Embryonic facial prominence (tissue), 1 donor: ENCODE data around the gene IL4.
"Not testable (repeated sequence)": the region's sequence is repeated elsewhere in the genome, so short reads cannot be mapped to it uniquely, and the experiment has no call there.

Experiments
- DNase-seq: peaks from one replicate; pipeline ENCODE4 v3.0.0-alpha.2; 2016; ENCODE audit errors: extremely low spot score

IL4 gene

DNA sequence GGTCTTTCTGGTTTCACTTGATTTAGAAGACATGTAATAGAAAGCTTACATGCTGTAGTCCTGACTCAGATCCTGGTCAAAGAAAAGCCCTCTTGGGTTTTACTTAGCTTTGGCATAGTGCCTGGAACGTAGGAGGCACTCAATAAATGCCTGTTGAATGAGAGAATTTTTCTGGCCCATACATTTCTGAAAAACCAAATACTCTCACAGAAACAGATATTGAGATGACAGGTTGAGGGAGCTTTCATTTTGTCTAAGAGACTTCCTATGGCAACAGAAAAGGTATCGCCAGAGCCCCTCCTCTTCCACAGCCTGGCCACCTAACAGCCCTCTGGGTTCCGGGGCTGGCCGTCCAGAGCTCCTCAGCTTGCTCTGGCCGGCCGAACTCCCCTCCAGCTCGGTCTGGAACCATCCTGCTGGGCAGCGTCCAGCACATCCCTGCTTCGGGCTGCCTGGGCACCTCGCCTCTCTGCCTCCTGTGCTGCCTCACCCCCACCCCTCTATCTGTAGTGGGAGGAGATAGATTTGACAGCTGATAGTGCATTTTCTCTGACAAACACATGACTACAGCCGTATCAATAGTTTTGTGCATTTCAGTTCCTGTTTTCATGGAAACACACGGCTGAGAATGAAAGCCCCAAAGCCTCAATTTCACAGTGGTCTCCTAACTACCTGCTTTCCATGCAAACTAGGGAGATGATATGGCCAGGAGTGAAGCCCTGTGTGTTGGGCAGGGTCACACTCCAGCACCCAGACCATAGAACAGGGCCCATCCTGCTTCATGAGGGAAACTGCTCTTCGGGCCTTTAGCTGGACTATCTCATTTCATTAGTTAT is 1.1 kb downstream of the IL4 start:
- DNase-seq = no peak

DNA sequence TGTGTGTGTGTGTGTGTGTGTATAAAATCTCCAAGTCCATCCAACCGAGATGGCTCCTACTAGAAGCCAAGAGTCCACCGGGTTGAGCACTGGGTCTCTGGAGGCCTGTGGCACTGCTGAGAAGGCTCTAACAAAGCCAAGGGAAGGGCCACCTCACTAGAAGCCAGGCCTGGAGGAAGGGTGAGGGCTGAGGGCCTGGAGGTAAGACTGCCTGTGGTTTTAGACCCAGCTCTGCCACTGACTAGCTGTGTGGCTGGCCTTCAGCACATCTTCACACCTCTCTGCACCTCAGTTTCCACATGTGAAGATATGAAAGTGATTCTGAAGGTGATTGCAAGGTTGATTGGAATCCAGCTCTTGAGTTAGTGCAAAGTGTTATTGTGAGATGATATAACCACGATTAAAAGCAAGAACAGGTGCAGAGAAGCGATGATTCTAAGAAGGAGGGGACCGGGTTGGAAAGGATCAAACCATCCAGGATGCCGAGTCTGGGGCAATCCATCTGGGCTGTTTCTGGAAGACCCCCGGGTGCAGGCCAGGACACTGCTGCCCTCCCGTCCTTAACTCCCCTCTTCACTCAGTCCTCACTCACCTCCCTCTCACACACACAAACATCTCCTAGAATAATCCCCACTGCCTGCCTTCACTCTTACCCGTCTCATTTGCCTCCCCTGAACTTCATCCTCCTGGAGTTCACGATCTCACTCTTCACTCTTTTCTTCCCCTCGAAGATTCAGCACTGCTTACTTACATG is 2.3 kb downstream of the IL4 start:
- DNase-seq = no peak

DNA sequence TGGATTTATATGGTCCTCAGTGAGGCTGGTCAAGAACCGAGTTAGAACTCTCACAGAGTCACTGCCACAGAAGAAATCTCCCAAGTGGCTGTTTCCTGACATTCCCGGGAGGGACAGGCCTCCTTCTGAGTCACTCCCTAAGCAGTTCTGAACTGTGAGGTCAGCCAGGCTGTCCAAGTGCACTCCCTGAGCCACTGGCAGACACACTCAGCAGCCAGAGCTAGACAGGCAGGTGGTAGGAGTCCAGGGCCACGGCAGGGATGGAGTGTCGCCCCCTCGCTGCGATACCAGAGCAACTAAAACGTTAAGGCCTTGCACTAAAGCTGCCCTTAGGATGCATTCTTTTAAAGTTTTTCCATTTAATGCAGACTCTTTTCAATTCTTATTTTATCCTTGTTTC is 3.4 kb downstream of the IL4 start:
- no peak for DNase-seq

DNA sequence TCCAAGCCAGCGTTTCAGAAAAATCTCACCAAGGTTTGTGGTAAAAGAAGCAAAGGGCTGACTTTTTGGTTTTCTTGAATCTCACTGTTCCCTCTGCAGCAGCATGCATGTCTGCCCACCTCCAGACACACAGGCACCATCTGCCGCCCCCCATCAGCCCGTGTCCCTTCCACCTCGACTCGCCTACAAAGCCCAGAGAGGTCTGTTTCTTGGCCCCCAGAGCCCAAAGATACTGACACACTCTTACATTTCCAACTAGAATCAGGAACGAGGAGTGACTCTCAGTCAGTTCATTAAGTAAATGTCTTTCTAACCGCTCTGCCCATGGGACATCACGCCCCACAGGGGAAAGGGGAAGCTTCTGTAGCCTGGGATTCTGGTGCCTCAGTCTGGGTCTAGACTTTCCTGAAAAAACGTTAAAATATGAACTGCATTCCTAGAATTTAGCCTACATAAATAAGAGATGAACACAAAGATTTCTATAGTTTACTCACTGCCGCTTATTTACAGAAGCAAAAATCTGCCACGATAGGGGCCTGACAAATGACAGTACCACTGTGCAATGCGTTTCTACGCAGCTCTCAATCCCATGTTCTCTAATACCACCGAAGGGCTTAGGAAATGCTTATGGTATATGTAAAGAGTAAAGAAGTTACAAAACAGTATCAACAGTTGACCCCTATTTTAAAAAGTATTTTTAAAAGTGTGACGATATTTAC is 4.1 kb downstream of the IL4 start:
- DNase-seq = peak; percentile 31

DNA sequence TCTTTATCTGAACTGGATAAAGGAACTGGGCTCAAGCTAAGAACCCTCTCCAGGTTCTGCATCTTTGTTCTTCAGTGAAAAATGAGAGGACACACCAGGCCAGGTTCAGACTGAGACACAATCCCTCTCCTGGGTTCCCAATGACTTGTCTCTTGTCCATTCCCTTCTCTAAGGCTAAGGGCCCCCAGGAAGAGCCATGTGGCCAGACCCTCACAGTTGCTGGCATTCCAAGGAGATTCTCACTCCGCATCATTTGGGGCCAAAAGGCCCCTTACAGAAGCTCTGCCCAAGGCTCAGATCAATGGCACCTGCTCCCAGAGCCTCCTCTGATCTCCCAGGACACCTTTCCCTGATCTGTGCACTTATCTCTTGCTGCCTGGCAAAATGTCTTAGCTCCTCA is 4.9 kb downstream of the IL4 start:
- no peak for DNase-seq

DNA sequence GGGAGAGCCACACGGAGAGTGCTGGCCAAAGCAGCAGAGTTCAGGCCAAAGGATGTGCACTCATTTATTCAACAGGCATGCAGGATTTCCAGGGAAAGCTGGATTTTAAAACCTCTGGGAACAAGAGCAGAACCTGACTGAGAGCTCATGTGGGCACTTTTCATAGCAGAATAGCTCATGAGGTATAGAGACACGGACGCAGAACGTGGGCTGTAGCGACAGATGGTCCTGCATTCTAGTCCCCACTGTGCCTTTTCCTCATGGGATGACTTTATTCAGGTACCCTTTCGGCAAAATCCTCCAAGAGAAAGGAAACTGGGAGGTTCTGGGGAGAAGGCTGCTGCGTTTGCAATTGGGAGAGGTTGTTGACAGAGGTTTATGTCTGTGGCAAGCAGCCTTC is 5.4 kb downstream of the IL4 start:
- DNase-seq = no peak

DNA sequence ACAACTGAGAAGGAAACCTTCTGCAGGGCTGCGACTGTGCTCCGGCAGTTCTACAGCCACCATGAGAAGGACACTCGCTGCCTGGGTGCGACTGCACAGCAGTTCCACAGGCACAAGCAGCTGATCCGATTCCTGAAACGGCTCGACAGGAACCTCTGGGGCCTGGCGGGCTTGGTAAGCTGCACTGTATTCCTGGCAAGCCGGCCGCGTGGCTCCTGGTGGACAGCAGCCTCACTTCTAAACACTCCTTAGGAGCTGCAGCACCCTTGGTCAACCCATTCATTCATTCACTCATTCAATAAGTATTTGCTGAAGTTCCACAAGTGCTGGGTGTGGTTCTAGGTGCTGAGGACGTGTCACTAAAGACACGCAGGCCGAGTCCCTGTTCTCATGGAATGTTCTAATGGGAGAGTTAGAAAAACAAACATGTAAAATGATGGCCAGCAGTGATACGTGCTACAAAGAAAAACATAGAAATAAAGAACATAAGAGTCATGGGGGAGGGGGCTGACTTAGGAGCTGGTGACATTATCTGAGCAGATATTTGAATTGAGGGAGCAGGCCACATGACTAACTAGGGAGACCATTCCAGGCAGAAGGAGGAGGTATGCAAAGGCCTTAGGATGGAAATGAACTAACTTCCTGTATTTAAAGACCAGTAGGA is 6.1 kb downstream of the IL4 start:
- DNase-seq = no peak

DNA sequence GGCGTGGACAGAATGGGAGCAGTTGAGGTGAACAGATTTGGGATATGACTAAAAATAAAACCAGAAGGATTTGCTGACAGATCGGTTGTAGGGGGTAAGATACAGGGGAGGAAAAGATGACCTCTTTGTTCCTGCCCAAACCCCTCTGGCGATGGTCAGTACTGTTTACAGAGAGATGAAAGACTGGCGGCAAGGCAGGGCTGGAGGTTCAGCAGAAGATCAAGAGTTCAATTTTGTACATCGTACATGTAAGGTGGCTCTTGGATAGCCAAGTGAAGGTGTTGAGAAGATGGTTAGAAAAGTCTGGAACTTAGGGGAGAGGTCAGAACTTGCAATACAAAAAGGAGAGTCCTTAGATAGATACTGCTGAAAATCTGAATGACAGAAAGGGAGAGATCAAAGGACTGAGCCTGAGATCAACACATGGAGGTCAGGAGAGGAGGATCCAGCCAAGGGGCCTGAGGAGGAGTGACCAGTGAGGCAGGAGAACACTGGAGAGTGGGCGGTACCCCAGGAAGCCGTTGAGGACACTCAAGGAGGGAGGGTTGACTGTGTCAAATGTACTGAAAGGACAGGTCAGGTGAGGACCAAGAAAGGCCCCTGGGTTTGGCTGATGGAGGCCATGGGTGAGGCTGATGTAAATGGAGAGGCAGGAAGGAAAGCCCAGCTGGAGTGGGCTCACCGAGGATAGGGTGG is 7.1 kb downstream of the IL4 start:
- DNase-seq = no peak

DNA sequence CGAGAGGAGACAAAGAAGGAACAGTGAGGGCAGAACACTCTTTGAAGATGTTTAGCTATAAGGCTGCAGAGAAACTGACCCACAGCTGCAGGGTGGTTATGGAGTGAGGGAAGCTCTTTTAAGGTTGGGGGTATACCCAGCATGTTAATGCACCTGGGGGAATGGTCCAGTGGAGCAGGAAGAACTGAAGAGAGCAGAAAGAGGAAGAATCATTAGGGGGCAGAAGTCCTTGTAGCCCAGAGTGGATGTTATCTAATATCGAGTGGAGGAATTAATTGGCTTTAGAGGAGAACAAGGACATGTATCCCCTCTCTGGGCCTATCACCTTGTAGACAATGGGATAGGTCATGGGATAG is 7.7 kb downstream of the IL4 start:
- DNase-seq = no peak

DNA sequence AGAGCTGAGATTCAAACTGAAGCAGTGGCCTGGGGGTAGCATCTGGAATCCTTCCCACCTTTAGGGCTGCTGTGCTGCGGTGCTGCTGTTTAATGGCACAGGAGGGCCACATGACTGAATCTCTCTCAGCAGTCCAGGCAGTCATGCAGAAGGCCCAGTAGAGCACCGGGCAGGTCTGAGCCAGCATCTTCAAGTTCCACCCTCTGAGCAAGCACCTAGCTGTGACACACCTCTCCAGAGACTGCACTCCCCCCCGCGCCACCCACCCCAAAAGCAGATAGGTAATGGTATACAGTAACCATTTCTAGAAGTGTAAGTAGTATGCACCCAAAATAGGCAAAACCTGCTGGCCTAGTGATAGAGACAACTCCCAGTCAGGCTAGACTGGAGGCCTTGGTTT is 8.2 kb downstream of the IL4 start:
- DNase-seq = no peak

DNA sequence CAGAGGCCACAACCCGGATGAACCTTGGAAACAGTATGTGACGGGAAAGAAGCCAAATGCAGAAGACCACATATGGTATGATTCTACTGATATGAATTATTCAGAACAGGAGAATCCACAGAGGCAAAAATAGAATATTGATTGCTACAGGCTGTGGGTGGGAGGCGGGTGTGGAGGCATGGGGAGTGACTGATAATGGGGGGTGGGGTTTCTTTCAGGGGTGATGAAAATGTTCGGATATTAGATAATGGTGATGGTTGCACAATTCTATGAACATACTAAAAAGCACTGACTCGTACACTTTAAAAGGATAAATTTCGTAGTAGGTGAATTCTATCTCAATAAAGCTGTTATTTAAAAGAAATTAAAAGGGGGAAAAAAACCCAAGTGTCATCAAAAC is 10.7 kb downstream of the IL4 start:
- DNase-seq = no peak

DNA sequence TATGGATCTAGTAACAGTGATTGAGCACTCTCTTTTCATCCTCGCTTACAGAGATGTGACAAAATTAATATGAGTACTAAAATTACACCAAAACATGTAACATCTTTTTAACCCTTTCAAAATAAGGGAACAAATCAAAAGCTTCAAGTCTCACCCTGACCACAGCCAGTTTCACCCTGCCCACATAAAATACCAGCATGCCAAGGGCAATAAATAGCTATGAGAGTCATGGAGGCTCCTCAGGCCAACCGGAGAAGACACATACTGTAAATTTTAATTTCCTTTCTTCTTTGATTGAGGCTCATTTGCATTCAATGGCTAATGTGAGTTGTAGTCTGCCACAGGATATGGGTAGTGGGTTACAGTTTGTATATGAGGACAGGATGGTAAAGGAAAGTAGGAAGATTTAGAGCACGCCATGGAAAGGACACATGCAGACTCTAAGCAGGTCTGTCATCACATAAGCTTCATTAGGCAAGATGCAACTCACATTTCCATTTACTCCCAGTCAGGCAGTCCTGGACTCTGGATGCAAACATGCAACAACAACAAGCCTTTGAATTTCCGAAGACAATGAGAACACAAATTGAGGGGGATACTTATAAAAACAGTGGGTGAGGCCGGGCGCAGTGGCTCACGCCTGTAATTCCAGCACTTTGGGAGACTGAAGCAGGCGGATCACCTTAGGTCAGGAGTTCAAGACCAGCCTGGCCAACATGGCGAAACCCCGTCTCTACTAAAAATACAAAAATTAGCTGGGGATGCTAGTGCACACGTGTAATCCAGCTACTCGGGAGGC is 11.3 kb downstream of the IL4 start:
- no peak for DNase-seq

DNA sequence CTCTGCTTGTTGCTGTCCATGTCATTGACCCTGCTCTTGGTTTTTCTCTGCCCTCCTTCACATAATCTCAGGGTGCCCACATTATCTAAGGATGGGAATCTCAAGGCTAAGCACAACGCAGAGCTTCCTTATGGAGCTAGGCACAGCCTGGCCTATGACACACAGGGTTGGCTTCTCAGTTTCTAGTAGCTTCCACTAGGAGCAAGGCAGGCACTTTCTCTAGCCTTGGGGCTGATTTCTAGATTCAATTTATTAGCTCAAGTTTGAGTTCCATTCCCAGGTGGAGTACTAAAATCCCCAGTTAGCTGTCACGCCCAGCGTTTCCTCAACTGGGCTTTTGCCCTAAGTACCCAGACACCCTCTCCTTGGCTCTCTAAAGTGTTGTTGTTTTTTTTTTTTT is 12.4 kb downstream of the IL4 start:
- DNase-seq = no peak

DNA sequence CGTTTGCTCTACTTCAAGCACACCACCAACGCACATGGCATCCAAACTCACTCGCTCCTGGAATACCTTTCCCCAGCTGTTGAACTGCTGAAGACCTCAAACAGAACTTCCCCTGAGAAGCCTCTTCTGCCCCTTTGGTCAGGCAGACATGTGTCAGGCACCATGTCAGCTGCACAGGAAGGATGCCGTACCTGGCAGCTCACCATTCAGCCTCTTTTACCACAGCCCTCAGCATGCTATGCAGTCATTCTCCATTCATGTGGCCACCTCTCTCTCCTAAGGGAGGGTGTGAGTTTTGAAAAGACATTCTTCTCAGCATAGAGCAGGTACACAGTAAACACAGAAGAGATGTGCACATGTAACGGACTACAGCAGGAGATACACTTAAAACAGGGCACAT is 14.2 kb downstream of the IL4 start:
- DNase-seq = no peak

DNA sequence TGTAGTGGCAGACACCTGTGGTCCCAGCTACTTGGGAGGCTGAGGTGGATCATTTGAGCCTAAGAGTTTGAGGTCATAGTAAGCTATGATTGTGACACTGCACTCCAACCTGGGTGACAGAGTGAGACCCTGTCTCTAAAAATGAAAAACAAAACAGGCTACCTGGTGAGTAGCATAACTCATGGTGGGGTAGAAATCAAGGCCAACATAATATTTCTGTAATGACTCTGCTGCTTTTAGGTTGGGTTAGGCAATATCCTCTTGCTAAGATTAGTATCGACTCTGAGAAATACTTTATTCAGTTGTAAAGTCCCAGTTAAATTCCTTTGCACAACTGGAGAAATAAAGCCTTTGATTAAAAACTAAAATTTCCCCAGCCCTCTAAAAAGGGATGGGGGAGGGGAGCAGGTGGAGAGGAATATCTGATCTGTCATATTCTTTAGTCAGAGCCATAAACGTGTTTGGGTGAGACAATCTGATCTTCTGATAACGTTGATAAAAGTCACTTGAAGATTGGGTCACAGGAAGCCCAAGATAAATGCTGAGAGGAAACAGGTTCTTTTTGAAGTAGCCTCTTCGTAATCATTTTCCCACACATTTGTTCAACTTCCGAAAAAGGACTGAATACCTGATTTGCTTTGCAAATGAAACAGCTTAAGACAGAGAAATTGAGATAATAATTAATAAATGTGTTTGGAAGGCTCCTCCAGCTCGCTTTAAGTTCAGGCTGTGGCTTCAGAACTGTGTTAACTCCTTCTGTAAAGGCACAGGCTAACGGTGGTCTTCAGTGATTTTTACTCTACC is 14.9 kb downstream of the IL4 start:
- no peak for DNase-seq

DNA sequence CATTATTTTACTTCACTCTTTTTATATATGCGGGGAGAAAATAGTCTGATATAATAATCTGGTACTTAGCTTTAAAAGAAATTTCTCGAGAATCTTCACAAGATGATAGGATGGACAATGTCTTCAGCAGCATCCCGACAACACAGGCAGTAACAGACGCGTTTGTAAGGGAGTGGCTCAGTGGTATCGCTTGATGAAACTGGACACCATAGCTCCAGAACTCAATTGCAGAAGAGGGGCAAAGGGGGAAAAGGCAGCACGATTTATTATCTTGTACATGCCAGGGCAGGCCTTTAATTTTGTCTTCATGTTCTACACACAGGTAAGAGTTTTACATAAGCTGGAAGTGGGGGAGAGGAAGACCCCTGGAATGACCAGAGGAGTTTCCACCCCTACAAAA is 15.7 kb downstream of the IL4 start:
- no peak for DNase-seq

DNA sequence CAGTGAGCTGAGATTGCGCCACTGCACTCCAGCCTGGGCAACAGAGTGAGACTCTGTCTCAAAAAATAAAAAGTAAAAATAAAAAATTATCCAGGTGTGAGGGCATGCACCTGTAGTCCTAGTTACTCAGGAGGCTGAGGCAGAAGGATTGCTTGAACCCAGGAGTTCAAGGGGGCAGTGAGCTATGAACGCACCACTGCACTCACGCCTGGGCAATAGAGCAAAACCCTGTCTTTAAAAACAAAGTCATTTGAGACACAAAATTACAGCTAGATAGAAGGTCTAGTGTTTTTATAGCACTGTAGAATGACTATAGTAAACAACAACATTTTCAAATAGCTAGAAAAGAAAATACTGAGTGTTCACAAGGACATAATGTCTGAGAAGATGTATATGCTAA is 16.4 kb downstream of the IL4 start:
- no peak for DNase-seq

DNA sequence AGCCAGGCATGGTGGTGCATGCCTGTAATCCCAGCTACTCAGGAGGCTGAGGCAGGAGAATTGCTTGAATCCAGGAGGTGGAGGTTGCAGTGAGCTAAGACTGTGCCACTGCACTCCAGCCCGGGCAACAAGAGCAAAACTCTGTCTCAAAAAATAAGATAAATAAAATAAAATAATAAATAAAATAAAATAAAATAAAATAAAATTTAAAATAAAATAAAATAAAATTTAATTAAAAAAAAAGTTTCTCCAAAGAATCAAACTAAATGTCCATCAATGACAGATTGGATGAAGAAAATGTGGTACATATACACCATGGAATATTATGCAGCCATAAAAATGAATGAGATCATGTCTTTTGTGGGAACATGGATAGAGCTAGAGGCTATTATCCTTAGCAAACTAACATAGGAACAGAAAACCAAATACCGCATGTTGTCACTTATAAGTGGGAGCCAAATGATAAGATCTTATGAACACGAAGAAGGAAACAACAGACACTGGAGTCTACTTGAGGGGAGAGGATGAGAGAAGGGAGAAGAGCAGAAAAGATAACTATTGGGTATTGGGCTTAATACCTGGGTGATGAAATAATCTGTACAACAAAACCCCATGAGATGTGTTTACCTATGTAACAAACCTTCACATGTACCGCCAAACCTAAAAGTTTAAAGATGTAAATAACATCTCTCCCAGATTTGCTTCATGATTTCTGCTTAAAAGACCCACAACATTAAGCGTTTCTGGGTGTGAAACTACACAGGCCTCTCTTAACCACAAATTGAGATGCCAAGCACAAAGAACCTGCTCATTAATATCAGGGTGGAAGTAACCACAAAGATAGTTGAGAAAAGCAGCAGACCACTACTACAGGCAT is 18.2 kb downstream of the IL4 start:
- not testable (repeated sequence) for DNase-seq

DNA sequence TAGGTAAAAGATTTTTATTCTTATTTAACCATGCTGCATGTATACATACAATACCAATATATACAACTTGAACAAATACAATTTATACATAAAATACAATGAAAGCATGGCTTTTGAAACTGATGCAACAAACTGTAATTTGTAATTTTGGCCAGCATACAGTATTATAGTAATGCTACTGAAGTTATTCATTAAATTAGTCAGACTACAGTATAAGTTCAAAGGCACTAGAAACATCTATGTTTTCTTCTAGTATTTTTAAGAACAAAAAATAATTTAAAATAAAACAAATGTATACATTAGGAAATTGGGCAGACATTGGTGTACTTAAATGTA is 18.8 kb downstream of the IL4 start:
- no peak for DNase-seq
